Measurements from ENCODE around the gene CADM1.

DNA sequence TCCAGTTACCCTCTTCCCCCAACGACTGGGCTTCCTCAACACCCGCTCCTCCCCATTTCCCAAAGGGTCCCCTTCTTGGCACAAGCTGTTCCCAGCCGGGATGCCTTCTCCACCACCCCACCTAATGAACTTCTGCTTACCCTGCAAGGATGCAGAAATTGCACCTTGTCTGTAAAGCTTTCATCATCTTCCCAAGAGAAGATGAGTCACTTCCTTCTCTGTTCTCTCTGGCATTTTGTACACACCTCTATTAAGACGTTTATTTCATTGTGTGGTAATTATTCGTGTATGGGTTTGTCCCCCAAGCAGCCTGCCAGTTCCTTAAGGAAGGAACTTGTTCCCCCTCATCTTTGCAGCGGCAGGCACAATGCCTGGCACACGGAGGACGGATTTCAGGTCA, 351.1 kb downstream of the CADM1 start:
- TF ChIP-seq, protein P1, sequence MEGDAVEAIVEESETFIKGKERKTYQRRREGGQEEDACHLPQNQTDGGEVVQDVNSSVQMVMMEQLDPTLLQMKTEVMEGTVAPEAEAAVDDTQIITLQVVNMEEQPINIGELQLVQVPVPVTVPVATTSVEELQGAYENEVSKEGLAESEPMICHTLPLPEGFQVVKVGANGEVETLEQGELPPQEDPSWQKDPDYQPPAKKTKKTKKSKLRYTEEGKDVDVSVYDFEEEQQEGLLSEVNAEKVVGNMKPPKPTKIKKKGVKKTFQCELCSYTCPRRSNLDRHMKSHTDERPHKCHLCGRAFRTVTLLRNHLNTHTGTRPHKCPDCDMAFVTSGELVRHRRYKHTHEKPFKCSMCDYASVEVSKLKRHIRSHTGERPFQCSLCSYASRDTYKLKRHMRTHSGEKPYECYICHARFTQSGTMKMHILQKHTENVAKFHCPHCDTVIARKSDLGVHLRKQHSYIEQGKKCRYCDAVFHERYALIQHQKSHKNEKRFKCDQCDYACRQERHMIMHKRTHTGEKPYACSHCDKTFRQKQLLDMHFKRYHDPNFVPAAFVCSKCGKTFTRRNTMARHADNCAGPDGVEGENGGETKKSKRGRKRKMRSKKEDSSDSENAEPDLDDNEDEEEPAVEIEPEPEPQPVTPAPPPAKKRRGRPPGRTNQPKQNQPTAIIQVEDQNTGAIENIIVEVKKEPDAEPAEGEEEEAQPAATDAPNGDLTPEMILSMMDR (IDR thresholded peaks at IDR 0.05 in 4 of 5, conservative IDR thresholded peaks at IDR 0.05 in 1 of 5): no peak
- TF ChIP-seq POLR2A (IDR thresholded peaks at IDR 0.05): no peak

All from gastrocnemius medialis (tissue), 4 donors.